ENCODE results near the gene SLC25A36. TPM values are rescaled to one million over a fixed set of nuclear protein-coding genes. Genes with fewer than 3 reads are reported as not detected.

SLC25A36 gene
- 60.2 and 63.6 TPM in 2 replicates for total RNA-seq

GRCh38 chr3:140941434-140942220 is at the start of gene SLC25A36:
Gene SLC25A36, plus strand, starts transcription at chr3:140941836. Its CDS starts 219 bp downstream, at chr3:140942055.

Other genes starting within 250 kb of the SLC25A36 start
- not detected in 2 replicates for gene SPSB4, start 109.5 kb downstream of the SLC25A36 start, total RNA-seq